Measurements from ENCODE around the gene NEK11. TPM values are rescaled to one million over a fixed set of nuclear protein-coding genes. Genes with fewer than 3 reads are reported as not detected.

Gene NEK11
- total and polyA plus RNA-seq, 12 donors: 5.2 to 19.8 (median 9.8) TPM

GRCh38 chr3:131143802-131144201 is 117.1 kb downstream of the NEK11 start:
- TF ChIP-seq CTCF (IDR thresholded peaks at IDR 0.05) (no peak), POLR2A (IDR thresholded peaks at IDR 0.05) (no peak)
- Histone ChIP-seq H3K36me3 (replicated peaks in 1 of 2) (no peaks in the 10 kb centered on the region), H3K27ac (no peak overlapping the region), H3K4me3 (no peak overlapping the region), H3K4me1 (replicated peaks in 1 of 2) (peaks cover 0 to 9% of the 10 kb centered on the region in 2 donors), H3K9me3 (replicated peaks in 1 of 3) (no peaks in the 10 kb centered on the region), H3K27me3 (no peaks in the 10 kb centered on the region)
- no peak for DNase-seq
- intact Hi-C loops (cut with DNase I): no loop called here
- WGBS, 4 donors: 69 to 92% (median 86%) methylated on average over 1 of the region's 1 CpG

GRCh38 chr3:131147534-131147933 is 120.9 kb downstream of the NEK11 start:
- H3K4me3 ChIP-seq: no peak overlapping the region
- H3K4me1 ChIP-seq (replicated peaks in 1 of 2): peaks cover 7 to 16% of the 10 kb centered on the region in 2 donors
- H3K36me3 ChIP-seq (replicated peaks in 1 of 2): no peaks in the 10 kb centered on the region
- intact Hi-C loops (cut with DNase I): no loop called here
- no peak overlapping the region for H3K27ac ChIP-seq
- no peak for DNase-seq
- no peaks in the 10 kb centered on the region for H3K9me3 ChIP-seq (replicated peaks in 1 of 3)
- no peaks in the 10 kb centered on the region for H3K27me3 ChIP-seq
- TF ChIP-seq POLR2A (IDR thresholded peaks at IDR 0.05): no peak
- no peak for TF ChIP-seq CTCF (IDR thresholded peaks at IDR 0.05)
- 42 to 57% (median 49%) methylated on average over 3 of the region's 3 CpGs for WGBS, 4 donors

GRCh38 chr3:131158434-131158833 is 131.8 kb downstream of the NEK11 start:
- no peak overlapping the region for H3K4me3 ChIP-seq
- WGBS, 4 donors: 90 to 97% (median 96%) methylated on average over 2 to 4 of the region's 4 CpGs
- intact Hi-C loops (cut with DNase I): no loop called here
- TF ChIP-seq CTCF (IDR thresholded peaks at IDR 0.05) (no peak), POLR2A (IDR thresholded peaks at IDR 0.05) (no peak)
- no peaks in the 10 kb centered on the region for H3K36me3 ChIP-seq (replicated peaks in 1 of 2)
- H3K27ac ChIP-seq: no peak overlapping the region
- H3K4me1 ChIP-seq (replicated peaks in 1 of 2): no peaks in the 10 kb centered on the region
- no peaks in the 10 kb centered on the region for H3K27me3 ChIP-seq
- DNase-seq: no peak
- H3K9me3 ChIP-seq (replicated peaks in 1 of 3): no peaks in the 10 kb centered on the region

- DNase-seq: no peak
- 71 to 88% (median 78%) methylated on average over 5 of the region's 5 CpGs for WGBS, 4 donors
These were observed 135.8 kb downstream of the NEK11 start for GRCh38 chr3:131162516-131162915.

More at GRCh38 chr3:131162516-131162915, 135.8 kb downstream of the NEK11 start:
- Histone ChIP-seq H3K27me3 (no peaks in the 10 kb centered on the region), H3K36me3 (replicated peaks in 1 of 2) (no peaks in the 10 kb centered on the region), H3K4me1 (replicated peaks in 1 of 2) (no peaks in the 10 kb centered on the region), H3K4me3 (no peak overlapping the region), H3K27ac (no peak overlapping the region), H3K9me3 (replicated peaks in 1 of 3) (no peaks in the 10 kb centered on the region)
- intact Hi-C loops (cut with DNase I): no loop called here
- TF ChIP-seq POLR2A (IDR thresholded peaks at IDR 0.05) (no peak), CTCF (IDR thresholded peaks at IDR 0.05) (no peak)
